Kidney epithelial cell (primary cell): Measurements from ENCODE around the gene RTN4R. TPM values are rescaled to one million over a fixed set of nuclear protein-coding genes. Genes with fewer than 3 reads are reported as not detected.

Experiments
- DNase-seq: peaks from one replicate; pipeline ENCODE4 v3.0.0-alpha.2; 2010; ENCODE audit warnings: low read depth
- H3K27me3 ChIP-seq: 2 replicates; pipeline ENCODE4 v1.6.0; 2011; ENCODE audit warnings: low read length; ENCODE audit not compliant: control insufficient read depth, insufficient read depth
- H3K36me3 ChIP-seq: 2 replicates; pipeline ENCODE4 v1.5.1; 2011; ENCODE audit warnings: low read length; ENCODE audit not compliant: control insufficient read depth, insufficient read depth
- H3K4me3 ChIP-seq: 2 replicates; pipeline ENCODE4 v1.5.1; 2011; ENCODE audit warnings: low read depth, mild to moderate bottlenecking, control low read depth, low read length
- total RNA-seq: library from RNA; depleted of rRNA; stranded (reverse); fragments of >200 nt; gene quantifications from 2 replicates; pipeline ENCODE4 v1.2.3, GENCODE V29; 2015
- TF ChIP-seq, protein P1 (sequence below): IDR thresholded peaks from 2 replicates; pipeline ENCODE4 v1.5.1; 2011; ENCODE audit warnings: mild to moderate bottlenecking, moderate library complexity, low read length, control low read depth, inconsistent platforms; ENCODE audit not compliant: insufficient read depth, poor library complexity, severe bottlenecking

The RTN4R gene
- total RNA-seq, 1 donor from 2014 or later: 18.2 TPM

DNA sequence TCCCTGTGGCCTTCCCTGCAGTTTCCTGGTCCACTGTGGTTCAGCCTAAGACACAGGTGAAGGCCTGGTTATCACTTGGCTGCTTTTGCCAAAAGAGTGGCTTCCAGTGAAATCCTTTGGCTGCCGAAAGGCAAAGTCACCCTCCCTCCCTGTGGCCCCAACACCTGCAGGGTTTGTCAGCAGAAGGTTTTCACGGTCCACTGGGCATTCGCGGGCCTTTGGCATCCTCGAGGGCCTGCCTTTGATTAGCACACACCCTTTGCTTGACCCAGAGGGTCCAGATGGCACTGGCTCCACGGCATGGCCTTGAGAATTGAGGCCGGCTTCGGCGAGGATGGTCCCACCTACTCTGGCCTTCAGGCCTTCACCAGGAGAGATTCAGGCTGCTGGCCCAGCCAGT, 35.3 kb downstream of the RTN4R start:
- DNase-seq: no peak
- TF ChIP-seq, protein P1, sequence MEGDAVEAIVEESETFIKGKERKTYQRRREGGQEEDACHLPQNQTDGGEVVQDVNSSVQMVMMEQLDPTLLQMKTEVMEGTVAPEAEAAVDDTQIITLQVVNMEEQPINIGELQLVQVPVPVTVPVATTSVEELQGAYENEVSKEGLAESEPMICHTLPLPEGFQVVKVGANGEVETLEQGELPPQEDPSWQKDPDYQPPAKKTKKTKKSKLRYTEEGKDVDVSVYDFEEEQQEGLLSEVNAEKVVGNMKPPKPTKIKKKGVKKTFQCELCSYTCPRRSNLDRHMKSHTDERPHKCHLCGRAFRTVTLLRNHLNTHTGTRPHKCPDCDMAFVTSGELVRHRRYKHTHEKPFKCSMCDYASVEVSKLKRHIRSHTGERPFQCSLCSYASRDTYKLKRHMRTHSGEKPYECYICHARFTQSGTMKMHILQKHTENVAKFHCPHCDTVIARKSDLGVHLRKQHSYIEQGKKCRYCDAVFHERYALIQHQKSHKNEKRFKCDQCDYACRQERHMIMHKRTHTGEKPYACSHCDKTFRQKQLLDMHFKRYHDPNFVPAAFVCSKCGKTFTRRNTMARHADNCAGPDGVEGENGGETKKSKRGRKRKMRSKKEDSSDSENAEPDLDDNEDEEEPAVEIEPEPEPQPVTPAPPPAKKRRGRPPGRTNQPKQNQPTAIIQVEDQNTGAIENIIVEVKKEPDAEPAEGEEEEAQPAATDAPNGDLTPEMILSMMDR: no peak
- Histone ChIP-seq H3K4me3 (no peak overlapping the region), H3K36me3 (no peaks in the 10 kb centered on the region), H3K27me3 (peaks cover 40% of the 10 kb centered on the region)

DNA sequence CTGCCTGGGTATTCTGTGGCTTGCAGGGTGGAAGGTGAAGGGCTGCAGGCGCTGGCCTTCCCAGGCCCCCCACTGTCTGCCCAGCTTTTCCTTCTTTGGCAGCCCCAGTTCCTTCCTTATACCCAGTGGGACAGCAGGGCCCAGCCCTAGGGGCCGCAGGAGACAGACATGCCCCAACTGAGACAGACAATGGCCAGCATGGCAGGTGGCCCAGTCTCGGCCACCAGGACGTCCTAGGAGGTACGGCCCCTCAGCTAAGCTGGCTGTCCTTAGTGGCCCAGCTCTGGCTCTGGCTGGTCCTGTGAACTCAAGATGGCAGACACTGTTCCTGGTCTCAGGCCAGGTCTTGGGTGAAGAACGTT, 35.9 kb downstream of the RTN4R start:
- Histone ChIP-seq H3K4me3 (no peak overlapping the region), H3K27me3 (peaks cover 42% of the 10 kb centered on the region), H3K36me3 (no peaks in the 10 kb centered on the region)
- DNase-seq: no peak
- TF ChIP-seq, protein P1: no peak

DNA sequence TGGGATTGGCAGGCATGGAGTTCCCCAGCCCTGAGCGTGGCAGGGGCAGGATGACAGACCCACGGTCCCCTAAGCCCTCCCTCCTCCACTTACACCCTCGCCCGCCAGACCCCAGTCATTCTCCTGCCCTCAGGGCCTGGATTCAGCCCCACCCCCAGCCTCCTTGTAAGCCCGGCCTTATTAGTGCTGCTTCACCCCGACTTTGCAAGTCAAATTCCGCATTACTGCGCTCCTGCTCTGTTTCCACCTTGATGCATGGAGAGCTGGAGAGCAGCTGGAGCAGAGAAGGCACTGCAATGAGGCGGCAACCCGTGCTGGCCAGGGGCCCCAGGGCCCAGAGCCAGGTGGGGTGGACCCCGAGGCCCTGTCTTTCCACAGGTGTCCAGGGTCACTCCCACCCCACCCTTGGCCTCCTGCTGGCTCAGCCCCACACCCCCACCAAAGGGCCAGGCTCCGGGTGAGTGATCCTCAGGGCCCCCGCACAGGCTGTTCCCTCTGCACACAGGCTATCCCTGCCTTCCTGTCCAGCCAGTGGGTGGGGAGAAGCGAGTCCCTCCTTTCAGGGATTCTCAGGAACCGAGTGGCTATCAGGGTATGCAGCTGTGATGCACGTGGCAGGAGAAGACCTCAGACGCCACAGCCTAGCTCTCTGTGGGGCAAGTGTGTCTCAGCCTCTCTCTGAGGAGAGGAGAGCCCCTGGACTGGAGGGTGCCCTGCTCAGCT, 36.4 kb downstream of the RTN4R start:
- TF ChIP-seq, protein P1: no peak
- H3K4me3 ChIP-seq: no peak overlapping the region
- no peaks in the 10 kb centered on the region for H3K36me3 ChIP-seq
- peaks cover 45% of the 10 kb centered on the region for H3K27me3 ChIP-seq
- no peak for DNase-seq

DNA sequence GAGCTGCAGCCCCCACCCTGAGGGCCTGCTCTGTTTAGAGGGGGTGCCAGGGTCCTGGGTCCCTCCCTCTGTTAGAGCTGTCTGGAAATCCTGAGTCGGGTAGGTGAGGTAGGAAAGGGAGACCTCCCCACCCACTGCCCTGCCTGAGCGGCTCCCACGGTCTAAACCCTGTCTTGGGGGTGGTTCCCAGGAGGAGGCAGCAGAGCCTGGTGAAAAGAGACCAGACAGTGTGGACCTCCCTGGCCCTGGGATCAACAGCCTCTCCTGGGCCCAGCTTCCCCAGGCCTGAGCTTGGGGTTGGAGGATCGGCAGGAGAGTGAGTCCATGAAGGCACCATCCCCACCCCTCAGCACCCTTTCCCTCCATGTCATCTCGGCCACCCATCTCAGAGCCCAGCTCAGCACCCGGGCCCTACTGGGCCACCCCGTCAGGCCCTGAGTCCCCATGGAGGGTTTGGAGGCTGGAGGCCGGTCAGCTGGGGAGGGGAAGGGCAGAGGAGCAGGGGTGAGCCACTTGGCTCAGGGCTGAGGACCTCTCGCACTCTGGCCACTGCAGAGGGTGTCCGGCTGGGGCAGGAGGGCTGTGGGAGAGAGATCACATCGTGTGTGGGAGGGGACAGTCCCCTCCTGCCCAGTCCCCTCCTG, 37.2 kb downstream of the RTN4R start:
- DNase-seq: no peak
- TF ChIP-seq, protein P1: no peak
- Histone ChIP-seq H3K4me3 (no peak overlapping the region), H3K36me3 (no peaks in the 10 kb centered on the region), H3K27me3 (peaks cover 47% of the 10 kb centered on the region)

DNA sequence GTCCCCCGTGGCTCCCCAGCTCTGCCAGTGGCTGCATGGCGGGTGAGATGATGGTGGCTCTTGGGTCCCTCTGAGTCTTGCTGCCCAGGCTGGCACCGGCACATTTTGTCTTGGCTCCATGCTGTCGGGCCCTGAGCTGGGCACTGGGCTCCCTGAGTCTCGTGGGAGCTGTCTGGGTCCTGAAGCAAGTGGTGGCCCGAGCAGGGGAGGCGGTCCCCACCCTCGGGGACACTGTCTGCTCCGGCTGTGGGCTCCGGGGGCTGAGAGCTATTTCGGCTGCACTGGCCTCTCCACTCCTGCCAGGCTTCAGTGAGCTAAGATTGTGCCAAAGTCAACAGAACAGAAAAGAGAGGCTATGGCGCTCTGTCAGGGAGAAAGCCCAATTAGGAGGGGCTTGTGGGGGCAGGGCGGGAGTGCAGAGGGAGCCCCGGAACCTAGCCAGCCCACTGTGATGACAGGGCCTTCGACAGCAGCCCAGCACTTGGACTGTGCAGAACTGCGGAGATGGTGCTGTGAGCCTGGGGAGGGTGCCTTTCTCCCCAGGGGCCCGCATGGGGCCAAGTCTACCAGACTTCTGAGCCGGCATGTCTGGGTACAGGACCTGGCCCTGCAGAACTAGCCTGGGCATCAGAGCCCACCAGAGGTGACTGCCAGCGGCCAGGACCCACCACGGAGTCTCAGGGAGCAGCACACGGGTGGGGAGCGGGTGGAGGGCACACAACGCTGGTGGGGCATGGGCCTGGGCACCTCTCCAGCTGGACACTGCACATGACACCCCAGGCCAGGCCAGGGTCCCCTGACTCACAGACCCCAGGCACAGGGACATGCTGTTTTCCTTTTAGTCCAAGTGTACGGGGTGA, 38.0 kb downstream of the RTN4R start:
- no peak for DNase-seq
- H3K36me3 ChIP-seq: no peaks in the 10 kb centered on the region
- peaks cover 44% of the 10 kb centered on the region for H3K27me3 ChIP-seq
- TF ChIP-seq, protein P1: no peak
- H3K4me3 ChIP-seq: no peak overlapping the region
